Esophagus squamous epithelium (tissue), 4 donors: ENCODE data around the gene ZMYND19.
"Not testable (repeated sequence)": the region's sequence is repeated elsewhere in the genome, so short reads cannot be mapped to it uniquely, and the experiment has no call there.

Source experiments
- CTCF ChIP-seq, 6 experiments: fragments of 450-650 bp in 4 of 6; fragments of 200-600 bp in 2 of 6; sonication (generic) in 2 of 6; IDR thresholded peaks; one replicate each; pipeline ENCODE4 v1.5.1; 2016 to 2019; ENCODE audit warnings: antibody characterized with exemption in 6 of 6, mild to moderate bottlenecking in 4 of 6, moderate library complexity in 4 of 6
- POLR2A ChIP-seq, 4 donors: fragments of 450-650 bp; IDR thresholded peaks; one replicate each; pipeline ENCODE4 v1.6.1; 2017; ENCODE audit warnings: antibody characterized with exemption in 4 of 4, mild to moderate bottlenecking in 4 of 4, moderate library complexity in 3 of 4

- not testable (repeated sequence) for TF ChIP-seq CTCF, POLR2A (IDR thresholded peaks at IDR 0.05)
These were observed 36.7 kb downstream of the ZMYND19 start for GRCh38 chr9:137553654-137554053.
